22Rv1 (cell line): ENCODE results near the gene NEUROG1.

Experiments used
- CTCF ChIP-seq: fragments of 450-650 bp; IDR thresholded peaks from 2 replicates; pipeline ENCODE4 v1.5.1; 2017; ENCODE audit warnings: mild to moderate bottlenecking
- ZFX ChIP-seq: fragments of 450-650 bp; IDR thresholded peaks from 2 replicates; pipeline ENCODE4 v1.6.1; 2017; ENCODE audit warnings: antibody characterized with exemption, borderline replicate concordance

GRCh38 chr5:135546101-135546500 lies 10.3 kb upstream of the NEUROG1 start:
- no peak for TF ChIP-seq CTCF
- no peak for TF ChIP-seq ZFX
